ENCODE measurements around the gene S100A13. TPM values are rescaled to one million over a fixed set of nuclear protein-coding genes. Genes with fewer than 3 reads are reported as not detected.
"Not testable (repeated sequence)": the region's sequence is repeated elsewhere in the genome, so short reads cannot be mapped to it uniquely, and the experiment has no call there.

S100A13 gene
- total RNA-seq, 2 experiments from 2014 or later = 5.1 to 6.9 TPM

DNA sequence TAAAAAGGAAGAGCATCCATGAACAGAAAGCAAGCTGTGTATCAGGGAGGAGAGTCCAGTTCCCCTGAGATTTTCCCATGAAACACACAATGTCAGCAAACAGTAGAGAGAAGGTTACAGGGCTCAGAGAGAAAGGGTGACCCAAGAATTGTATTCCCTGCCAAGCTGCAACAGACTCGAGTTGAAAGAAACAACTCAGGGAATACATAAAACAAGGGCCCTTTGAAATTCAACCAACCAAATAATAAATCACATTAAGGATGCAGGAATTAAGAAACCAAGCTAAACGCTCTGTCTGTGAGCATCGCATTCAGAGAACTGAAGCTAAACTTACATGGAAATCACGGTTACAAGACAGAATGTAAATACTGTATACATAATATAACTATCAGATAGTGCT, 34.6 kb downstream of the S100A13 start:
- ChIA-PET CTCF (no interaction called here), POLR2A (interaction anchor here (0.5 kb wide), 1 partner anchor 28 kb away, joined by 3 read pairs; no protein-coding TSS in a partner anchor)

DNA sequence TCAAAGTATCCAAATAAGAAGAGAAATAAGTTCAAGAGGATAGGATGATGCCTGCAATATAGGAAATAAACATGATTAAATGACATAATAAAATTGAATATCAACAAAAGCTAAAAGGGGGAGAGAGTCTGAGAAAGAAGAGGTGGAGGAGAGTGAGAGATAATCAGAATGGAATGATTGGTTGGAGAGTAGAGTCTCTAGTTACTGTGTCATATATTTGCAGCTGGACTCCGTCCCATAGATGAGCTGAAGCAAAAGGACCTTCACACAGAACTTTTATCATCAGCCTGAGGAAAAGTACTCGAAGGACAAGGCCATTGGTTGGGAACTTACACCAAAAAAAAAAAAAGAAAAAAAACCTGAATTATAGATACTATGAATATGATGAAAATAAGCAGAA, 38.8 kb downstream of the S100A13 start:
- POLR2A ChIA-PET = interaction anchor here (0.7 kb wide), 1 partner anchor 16 kb away, joined by 3 read pairs; no protein-coding TSS in a partner anchor
- CTCF ChIA-PET = interaction anchor here (0.7 kb wide), 2 partner anchors 72 to 1400 kb away, joined by 3 read pairs; no protein-coding TSS in a partner anchor

DNA sequence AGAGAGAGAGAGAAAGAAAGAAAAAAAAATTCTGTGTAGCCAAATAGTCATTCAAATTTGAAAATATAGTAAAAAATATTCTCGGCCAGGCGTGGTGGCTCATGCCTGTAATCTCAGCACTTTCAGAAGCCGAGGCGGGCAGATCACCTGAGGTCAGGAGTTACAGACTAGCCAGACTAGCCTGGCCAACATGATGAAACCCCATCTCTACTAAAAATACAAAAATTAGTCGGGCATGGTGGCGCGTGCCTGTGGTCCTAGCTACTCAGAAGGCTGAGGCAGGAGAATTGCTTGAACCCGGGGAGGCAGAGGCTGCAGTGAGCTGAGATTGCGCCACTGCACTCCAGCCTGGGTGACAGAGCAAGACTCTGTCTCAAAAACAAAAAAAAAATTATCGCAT, 39.3 kb downstream of the S100A13 start:
- ChIA-PET POLR2A (interaction anchor here (0.7 kb wide), 1 partner anchor 16 kb away, joined by 3 read pairs; no protein-coding TSS in a partner anchor), CTCF (interaction anchor here (0.7 kb wide), 2 partner anchors 72 to 1399 kb away, joined by 3 read pairs; no protein-coding TSS in a partner anchor)

DNA sequence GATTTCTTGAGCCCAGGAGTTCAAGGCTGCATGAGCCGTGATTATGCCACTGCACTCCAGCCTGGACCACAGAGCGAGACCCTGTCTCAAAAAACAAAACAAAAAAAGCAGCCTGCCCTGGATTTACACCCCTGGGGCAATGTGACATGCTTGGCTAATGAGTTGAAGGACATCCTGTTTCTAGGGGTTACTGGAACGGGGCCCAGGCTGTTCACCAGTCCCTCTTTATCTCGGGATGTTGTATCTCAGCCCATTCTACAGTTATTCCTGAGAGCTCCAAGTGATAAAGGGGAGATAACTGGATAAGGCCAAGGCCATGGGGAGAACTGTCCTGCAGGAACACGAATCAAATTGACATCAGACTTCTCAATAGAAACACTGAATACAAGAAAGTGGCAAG, 40.0 kb downstream of the S100A13 start:
- ChIA-PET POLR2A (no interaction called here), CTCF (no interaction called here)

DNA sequence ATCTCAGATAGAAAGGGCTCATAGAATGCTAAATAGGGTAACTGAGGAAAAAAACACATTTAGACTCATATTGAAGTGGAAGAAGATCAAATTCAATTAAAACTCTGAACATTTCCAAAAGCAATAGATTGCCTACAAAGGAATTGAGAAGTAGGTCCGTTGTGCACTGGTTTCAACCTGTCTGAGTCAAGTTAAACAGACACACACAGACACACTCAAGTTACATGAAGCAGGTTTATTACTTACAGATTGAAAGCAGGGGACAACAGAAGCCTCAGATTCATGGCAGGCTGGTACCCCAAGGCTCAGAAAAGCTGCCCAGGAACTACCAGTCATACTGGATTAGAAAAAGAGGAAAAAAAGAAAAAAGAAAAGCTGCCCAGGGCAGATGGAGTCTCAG, 41.0 kb downstream of the S100A13 start:
- POLR2A ChIA-PET = no interaction called here
- CTCF ChIA-PET = interaction anchor here (0.6 kb wide), 1 partner anchor 384 kb away, joined by 6 read pairs; no protein-coding TSS in a partner anchor

DNA sequence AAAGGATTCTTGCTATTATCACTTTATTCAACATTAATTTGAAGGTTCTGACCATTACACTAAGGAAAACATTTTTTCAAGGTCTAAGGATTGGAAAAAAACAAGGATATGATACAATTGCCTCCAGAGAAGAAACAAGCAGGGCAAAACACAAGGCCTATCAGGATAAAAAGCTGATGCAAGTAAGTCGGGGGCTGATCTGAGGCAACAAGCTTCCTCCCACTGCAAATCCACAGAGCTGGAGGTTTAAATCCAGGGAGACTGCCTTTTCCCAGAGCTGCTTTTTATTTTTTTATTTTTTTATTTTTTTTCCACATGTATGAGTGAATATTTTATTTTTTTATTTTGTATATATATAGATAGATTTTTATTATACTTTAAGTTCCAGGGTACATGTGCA, 42.3 kb downstream of the S100A13 start:
- ChIA-PET CTCF (no interaction called here), POLR2A (no interaction called here)

DNA sequence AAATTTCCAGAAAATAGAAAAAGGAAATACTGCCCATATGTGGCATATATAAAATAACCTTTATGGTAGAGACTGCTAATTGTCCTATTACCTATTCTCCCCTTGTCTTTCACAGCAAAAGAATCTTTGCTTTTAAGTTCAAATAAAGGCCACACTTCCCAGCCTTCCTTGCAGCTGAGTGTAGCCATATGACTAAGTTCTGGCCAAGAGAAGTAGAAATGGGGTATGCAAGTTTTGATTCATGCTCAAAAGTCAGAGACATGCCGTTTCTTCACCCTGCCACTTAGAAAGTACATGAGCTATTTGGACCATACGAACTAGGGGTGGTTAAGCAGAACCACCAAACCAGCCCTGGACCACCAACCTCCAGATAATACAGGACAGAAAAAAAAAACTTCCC, 43.3 kb downstream of the S100A13 start:
- ChIA-PET POLR2A (no interaction called here), CTCF (no interaction called here)

DNA sequence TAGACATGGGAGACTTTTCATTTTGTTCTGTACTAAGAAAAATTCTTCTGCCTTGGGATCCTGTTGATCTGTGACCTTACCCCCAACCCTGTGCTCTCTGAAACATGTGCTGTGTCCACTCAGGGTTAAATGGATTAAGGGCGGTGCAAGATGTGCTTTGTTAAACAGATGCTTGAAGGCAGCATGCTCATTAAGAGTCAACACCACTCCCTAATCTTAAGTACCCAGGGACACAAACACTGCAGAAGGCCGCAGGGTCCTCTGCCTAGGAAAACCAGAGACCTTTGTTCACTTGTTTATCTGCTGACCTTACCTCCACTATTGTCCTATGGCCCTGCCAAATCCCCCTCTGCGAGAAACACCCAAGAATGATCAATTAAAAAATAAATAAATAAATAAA, 43.8 kb downstream of the S100A13 start:
- CTCF ChIA-PET, POLR2A ChIA-PET: not testable (repeated sequence)

DNA sequence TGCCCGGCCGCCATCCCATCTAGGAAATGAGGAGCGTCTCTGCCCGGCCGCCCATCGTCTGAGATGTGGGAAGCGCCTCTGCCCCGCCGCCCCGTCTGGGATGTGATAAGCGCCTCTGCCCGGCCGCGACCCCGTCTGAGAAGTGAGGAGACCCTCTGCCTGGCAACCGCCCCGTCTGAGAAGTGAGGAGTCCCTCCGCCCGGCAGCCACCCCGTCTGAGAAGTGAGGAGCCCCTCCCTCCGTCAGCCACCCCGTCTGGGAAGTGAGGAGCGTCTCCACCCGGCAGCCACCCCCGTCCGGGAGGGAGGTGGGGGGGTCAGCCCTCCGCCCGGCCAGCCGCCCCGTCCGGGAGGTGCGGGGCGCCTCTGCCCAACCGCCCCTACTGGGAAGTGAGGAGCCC, 44.5 kb downstream of the S100A13 start:
- POLR2A ChIA-PET, CTCF ChIA-PET: not testable (repeated sequence)

DNA sequence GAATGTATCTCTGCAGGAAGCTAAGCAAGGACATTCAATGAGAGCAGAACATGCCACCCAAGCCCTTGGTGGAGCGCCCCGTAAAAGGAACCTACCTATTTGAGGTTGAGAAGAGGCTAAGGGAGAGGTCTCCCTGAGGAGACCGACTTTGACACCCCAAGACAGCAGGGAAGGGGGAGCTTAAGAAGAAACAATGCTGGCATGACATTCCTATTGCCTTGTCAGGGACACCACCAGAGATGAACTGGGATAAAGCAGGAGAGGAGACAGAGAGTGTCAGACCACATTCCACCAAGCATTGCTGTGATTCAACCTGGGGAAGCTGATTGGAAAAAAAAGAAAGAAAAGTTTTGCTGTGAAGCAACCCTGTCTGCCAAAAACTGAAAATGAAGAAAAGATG, 48.4 kb downstream of the S100A13 start:
- POLR2A ChIA-PET = no interaction called here
- CTCF ChIA-PET = no interaction called here

DNA sequence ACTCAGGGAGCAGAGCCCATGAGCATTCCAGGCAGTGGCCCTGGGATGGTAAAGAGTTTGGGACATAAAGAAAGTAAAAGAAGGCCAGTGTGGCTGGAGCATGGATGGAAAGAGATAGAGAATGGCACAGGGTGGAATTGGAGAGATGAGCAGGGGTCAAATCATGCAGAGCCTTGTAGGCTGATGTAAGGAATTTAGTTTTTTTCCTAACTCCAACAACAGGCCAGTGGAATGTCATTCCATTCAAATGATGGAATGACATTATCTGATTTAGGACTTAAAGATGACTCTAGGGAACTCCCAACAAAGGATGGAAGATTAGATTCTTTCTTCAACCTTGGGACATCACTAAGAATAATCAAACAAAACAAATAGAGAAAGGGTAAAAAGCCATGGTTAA, 48.8 kb downstream of the S100A13 start:
- POLR2A ChIA-PET = interaction anchor here (0.6 kb wide), 1 partner anchor 56 kb away, joined by 3 read pairs; the partner anchor contains the start of gene CHTOP
- CTCF ChIA-PET = no interaction called here

DNA sequence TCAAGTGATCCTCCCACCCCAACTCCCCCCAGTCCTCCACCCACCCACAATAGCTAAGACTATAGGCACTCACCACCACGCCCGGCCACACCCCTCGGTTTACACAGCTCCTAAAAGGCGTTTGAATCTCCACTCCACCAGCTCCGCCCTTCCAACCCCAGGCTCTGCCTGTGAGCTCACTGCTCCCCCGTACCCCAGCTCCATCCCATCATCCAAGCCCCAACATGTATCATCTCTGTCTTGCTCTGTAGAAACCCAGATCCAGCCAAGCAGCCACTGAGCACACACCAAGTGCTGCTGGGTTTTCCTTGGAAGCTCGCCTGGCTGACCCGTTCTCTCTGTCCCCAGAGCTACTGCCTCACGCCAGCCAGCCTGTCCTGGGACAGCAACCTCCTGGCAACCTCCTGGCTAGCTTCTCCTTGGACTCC, 49.7 kb downstream of the S100A13 start:
- CTCF ChIA-PET = interaction anchor here (0.7 to 1.0 kb wide), 3 partner anchors 45 to 66 kb away, joined by 3 to 5 read pairs (median 4); no protein-coding TSS in a partner anchor
- POLR2A ChIA-PET = interaction anchor here (0.6 kb wide), 1 partner anchor 589 kb away, joined by 3 read pairs; no protein-coding TSS in a partner anchor

DNA sequence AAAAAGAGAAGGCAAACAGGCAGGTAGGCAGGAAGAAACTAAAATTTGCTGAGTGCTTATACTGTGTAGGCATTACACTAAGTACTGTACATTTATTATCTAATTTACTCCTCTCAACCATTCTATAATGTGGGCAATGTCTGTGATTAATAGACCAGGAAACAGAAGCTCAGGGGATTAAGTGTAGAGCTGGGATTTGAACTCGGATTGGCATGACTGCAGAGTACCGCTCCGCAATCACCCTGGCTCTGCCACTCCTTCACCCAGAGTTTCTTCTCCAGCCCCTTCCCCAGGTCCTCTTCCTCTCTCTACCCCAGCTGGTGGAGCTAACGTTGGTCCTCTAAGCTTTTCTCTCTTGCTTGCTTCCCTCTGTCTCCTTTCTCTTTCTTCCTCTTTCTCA, 50.2 kb downstream of the S100A13 start:
- POLR2A ChIA-PET = interaction anchor here (0.6 kb wide), 1 partner anchor 589 kb away, joined by 3 read pairs; no protein-coding TSS in a partner anchor
- CTCF ChIA-PET = interaction anchor here (0.7 to 1.0 kb wide), 3 partner anchors 44 to 66 kb away, joined by 3 to 5 read pairs (median 4); no protein-coding TSS in a partner anchor

DNA sequence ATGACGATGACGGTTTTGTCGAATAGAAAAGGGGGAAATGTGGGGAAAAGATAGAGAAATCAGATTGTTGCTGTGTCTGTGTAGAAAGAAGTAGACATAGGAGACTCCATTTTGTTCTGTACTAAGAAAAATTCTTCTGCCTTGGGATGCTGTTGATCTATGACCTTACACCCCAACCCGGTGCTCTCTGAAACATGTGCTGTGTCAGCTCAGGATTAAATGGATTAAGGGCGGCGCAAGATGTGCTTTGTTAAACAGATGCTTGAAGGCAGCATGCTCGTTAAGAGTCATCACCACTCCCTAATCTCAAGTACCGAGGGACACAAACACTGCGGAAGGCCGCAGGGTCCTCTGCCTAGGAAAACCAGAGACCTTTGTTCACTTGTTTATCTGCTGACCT, 51.8 kb downstream of the S100A13 start:
- POLR2A ChIA-PET = not testable (repeated sequence)
- CTCF ChIA-PET = interaction anchor here (1.0 kb wide), 1 partner anchor 65 kb away, joined by 3 read pairs; no protein-coding TSS in a partner anchor

DNA sequence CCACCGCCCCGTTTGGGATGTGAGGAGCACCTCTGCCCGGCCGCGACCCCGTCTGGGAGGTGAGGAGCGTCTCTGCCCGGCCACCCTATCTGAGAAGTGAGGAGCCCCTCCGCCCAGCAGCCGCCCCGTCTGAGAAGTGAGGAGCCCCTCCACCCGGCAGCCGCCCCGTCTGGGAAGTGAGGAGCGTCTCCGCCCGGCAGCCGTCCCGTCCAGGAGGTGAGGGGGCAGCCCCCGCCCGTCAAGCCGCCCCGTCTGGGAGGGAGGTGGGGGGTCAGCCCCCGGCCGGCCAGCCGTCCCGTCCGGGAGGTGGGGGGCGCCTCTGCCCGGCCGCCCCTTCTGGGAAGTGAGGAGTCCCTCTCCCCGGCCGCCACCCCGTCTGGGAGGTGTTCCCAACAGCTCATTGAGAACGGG, 52.2 kb downstream of the S100A13 start:
- CTCF ChIA-PET = interaction anchor here (1.0 kb wide), 1 partner anchor 64 kb away, joined by 3 read pairs; no protein-coding TSS in a partner anchor
- POLR2A ChIA-PET = not testable (repeated sequence)

DNA sequence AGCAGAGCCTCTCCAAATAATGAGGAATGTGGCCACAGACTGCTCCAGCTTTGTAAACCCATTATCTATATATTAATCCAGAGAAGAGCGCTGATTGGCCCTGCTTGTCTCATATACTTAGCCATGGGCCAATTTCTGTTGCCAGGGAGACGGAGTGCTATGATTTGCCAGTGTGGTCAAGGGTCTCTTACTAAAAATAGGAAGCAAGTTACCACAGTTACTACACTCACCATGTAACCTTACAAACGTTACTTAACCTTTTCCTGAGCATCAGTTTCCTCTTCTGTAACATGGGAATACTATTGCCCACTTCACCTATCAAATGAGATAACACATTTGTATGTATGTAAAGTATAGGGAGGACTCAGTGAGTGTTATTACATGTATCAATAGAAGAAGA, 54.0 kb downstream of the S100A13 start:
- CTCF ChIA-PET = interaction anchor here (0.5 to 6.3 kb wide), 6 partner anchors 28 to 180 kb away, joined by 3 to 124 read pairs (median 9); partner anchors contain the start of genes CHTOP, S100A4 and S100A6
- POLR2A ChIA-PET = interaction anchor here (0.5 to 1.8 kb wide), 5 partner anchors 40 to 1525 kb away, joined by 3 to 17 read pairs (median 7); partner anchors contain the start of gene CHTOP

DNA sequence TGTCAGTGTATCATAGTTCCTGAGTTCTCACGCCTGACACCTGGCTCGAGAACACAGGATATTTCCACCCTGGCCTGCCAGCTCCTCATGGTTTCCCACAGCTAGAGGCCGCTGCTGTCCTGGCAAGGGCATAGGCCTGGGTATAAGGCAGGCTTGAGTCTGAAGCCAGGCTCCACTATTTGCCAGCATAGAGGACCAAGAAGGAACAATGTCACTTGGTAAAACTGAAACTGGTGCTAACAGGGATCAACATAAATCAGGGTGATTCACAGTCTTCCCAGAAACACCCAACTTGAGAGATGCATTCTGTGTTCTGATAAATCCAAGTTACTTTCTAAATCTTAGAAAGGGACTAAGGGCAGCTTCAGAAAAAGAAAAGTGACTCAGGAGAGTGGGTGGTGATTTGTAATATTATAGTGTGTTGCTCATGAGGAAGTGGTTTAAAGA, 54.7 kb downstream of the S100A13 start:
- ChIA-PET POLR2A (interaction anchor here (0.5 to 1.8 kb wide), 7 partner anchors 38 to 118 kb away, joined by 3 to 17 read pairs (median 4); partner anchors contain the start of gene CHTOP), CTCF (interaction anchor here (0.5 to 6.3 kb wide), 13 partner anchors 11 to 164 kb away, joined by 3 to 124 read pairs (median 3); partner anchors contain the start of genes CHTOP, S100A4 and S100A6)

DNA sequence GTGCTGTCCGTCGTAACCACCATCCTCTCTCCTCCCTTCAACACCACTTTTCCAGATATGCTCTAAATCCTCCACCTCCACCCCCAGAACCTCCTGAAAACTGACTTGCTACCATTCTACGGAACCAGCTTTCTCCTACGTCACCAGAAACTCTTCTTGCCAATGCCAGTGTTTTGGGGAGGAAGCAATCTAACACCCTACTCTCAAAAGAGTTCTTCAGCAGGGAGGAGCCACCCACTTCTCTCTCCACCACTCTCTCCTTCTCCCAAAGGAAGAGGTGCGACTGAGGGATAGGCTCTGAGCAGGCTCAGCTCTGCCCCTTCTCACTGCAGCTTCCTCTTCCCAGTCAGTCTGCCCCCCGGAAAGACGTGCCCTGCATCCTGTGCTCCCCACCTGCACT, 55.6 kb downstream of the S100A13 start:
- ChIA-PET CTCF (interaction anchor here (1.2 to 6.3 kb wide), 7 partner anchors 10 to 77 kb away, joined by 3 to 124 read pairs (median 6); partner anchors contain the start of genes CHTOP, S100A4 and S100A6), POLR2A (interaction anchor here (0.8 to 1.8 kb wide), 4 partner anchors 37 to 63 kb away, joined by 4 to 13 read pairs (median 4); partner anchors contain the start of gene CHTOP)

DNA sequence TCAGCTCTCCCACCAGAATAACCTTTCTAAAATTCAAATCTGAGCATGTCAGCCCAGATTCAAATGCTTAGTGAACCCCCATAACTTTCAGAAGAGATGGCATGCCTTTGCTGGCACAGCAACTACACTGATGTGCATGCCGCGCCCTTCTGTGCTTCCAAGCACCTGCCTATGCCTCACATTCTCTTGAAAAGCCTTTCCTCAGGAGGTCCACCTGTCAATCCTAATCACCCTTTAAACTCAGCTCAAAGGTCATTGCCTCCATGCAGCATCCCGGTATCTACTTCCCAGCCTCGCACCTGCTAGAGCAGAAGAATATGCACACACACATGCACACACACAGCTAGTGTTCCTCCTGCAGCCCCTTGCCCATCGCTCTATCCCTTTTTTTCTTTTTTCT, 56.4 kb downstream of the S100A13 start:
- POLR2A ChIA-PET = interaction anchor here (0.6 kb wide), 1 partner anchor 45 kb away, joined by 12 read pairs; no protein-coding TSS in a partner anchor

DNA sequence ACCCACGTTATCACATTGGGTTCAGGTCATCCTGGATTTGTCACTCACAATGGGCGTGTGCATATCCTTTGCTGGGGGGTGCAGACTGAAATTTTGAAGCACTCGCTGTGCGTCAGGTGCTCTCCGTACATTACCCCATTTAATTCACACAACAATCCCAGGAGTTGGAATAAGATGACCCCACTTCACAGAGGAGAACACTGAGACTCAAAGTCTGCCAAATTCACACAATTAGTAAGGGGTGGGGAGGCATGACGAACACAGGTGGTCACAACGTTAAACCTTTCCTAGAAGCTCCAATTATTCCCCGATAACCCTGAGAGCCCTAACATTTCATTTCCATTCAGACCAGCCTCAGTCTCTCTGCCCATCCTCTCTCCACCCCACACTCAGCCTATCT, 57.8 kb downstream of the S100A13 start:
- POLR2A ChIA-PET = no interaction called here
- CTCF ChIA-PET = interaction anchor here (0.6 to 6.3 kb wide), 5 partner anchors 26 to 59 kb away, joined by 3 to 124 read pairs (median 17); partner anchors contain the start of genes S100A5 and S100A6

More for the DNA sequence above, 56.4 kb downstream of the S100A13 start:
- CTCF ChIA-PET = interaction anchor here (2.5 to 6.3 kb wide), 3 partner anchors 37 to 64 kb away, joined by 15 to 124 read pairs (median 48); partner anchors contain the start of genes CHTOP and S100A6

Data from activated CD8-positive, alpha-beta memory T cell treated with anti-CD3 and anti-CD28 coated beads for 36 hours (primary cell).